Thymus (tissue), 11 donors: ENCODE data around the gene ZNF792. TPM values are rescaled to one million over a fixed set of nuclear protein-coding genes. Genes with fewer than 3 reads are reported as not detected.

Experiments
- DNase-seq, 9 donors: peaks; one replicate each; pipeline ENCODE4 v3.0.0-alpha.2; 2013; ENCODE audit warnings: low spot score in 9 of 9, low read depth in 6 of 9, missing footprints in 1 of 9
- H3K27ac ChIP-seq, 2 donors: one replicate each; pipeline ENCODE4 v1.5.1; 2013; ENCODE audit warnings: control low read depth in 1 of 2, low read depth in 1 of 2, low read length in 1 of 2, mild to moderate bottlenecking in 1 of 2, moderate library complexity in 1 of 2
- H3K27me3 ChIP-seq, 2 donors: one replicate each; pipeline ENCODE4 v1.5.1; 2013; ENCODE audit warnings: low read length in 1 of 2; ENCODE audit not compliant: control insufficient read depth in 2 of 2, insufficient read depth in 1 of 2
- H3K36me3 ChIP-seq, 2 donors: one replicate each; pipeline ENCODE4 v1.5.1; 2013; ENCODE audit warnings: low read length in 1 of 2, mild to moderate bottlenecking in 1 of 2, moderate library complexity in 1 of 2; ENCODE audit not compliant: control insufficient read depth in 2 of 2, insufficient read depth in 2 of 2
- H3K4me1 ChIP-seq, 2 donors: one replicate each; pipeline ENCODE4 v1.5.1; 2013; ENCODE audit warnings: low read length in 2 of 2; ENCODE audit not compliant: control insufficient read depth in 2 of 2, insufficient read depth in 2 of 2
- H3K4me3 ChIP-seq, 2 donors: one replicate each; pipeline ENCODE4 v1.5.1; 2013; ENCODE audit warnings: low read length in 2 of 2, control low read depth in 1 of 2, mild to moderate bottlenecking in 1 of 2
- H3K9me3 ChIP-seq, 2 donors: one replicate each; pipeline ENCODE4 v1.5.1; 2013; ENCODE audit warnings: low read length in 1 of 2, mild to moderate bottlenecking in 1 of 2; ENCODE audit not compliant: control insufficient read depth in 2 of 2, insufficient read depth in 1 of 2
- WGBS: extraction: QIAGEN DNeasy Blood & Tissue Kit; methylation state at CpG from one replicate; pipeline ENCODE4 v1.1.7; 2013; 5-methylcytosine and 5-hydroxymethylcytosine counted together
- polyA plus RNA-seq: library from polyadenylated mRNA; stranded (reverse); fragments of 200-250 nt; gene quantifications from one replicate; pipeline ENCODE4 v1.2.3, GENCODE V29; 2013
- total RNA-seq: library from RNA; stranded (reverse); fragments of 120-200 nt; gene quantifications from one replicate; pipeline ENCODE4 v1.2.4, GENCODE V29; 2013
- donor health status: healthy.

The ZNF792 gene
- total and polyA plus RNA-seq, 2 donors, result 2.6 to 5.4 TPM

DNA sequence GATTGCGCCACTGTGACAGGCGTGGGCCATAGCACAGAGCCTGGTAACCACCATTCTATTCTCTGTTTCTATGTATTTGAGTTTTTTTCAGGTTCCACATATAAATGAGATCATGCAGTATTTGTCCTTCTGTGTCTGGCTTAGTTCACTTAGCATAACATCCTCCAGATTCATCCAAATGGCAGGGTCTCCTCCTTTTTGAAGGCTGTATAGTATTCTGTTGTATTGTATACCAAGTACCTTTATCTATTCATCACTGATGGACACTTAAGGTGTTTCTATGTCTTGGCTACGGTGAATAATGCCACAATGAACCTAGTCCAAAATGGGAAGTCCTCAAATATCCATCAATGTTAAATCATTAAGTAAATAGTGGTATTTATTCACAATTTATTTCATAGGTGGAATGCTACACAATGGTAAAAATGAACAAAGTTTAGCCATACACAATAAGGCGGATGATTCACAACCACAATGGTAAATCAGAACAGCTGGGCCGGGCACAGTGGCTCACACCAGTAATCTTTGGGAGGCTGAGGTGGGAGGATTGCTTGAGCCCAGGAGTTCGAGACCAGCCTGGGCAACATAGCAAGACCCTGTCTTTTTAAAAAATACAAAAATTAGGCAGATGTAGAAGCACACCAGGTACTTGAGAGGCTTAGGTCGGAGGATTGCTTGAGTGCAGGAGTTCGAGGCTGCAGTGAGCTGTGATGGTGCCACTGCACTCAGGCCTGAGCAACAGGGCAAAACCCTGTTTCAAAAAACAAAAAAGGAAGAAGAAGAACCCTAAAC lies 27.7 kb upstream of the ZNF792 start:
- Histone ChIP-seq H3K27me3 (no peaks in the 10 kb centered on the region), H3K4me1 (peaks cover 10 to 19% of the 10 kb centered on the region in 2 donors), H3K4me3 (no peak overlapping the region), H3K9me3 (peaks cover 0 to 13% of the 10 kb centered on the region in 2 donors), H3K36me3 (no peaks in the 10 kb centered on the region), H3K27ac (no peak overlapping the region)
- 98% methylated on average over 8 of the region's 8 CpGs for WGBS
- DNase-seq, result no peak

GRCh38 chr19:34990578-34991192 lies 26.7 kb upstream of the ZNF792 start:
- no peak overlapping the region for H3K4me3 ChIP-seq
- H3K27me3 ChIP-seq, result no peaks in the 10 kb centered on the region
- 91% methylated on average over 13 of the region's 13 CpGs for WGBS
- DNase-seq, result no peak
- no peak overlapping the region for H3K27ac ChIP-seq
- peaks cover 0 to 13% of the 10 kb centered on the region in 2 donors for H3K9me3 ChIP-seq
- no peaks in the 10 kb centered on the region for H3K36me3 ChIP-seq
- H3K4me1 ChIP-seq, result peaks cover 3 to 10% of the 10 kb centered on the region in 2 donors

DNA sequence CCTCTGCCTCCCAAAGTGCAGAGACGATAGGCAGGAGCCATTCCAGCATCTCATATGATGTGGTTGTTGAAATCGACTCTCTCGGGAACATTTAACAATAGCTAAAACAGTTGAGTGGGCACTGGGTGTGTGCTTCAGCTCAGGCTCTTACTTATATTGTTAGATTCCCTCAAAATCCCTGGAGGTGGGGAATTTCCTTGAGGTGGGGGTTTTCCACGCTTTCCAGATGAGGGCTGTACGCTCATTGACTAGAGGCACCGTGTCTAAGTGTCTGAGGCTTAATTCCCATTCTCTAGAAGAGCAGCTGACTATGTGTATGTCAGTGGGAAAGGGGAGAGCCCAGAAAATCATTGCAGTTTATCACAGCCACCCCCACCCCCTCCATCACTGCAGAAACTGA lies 25.3 kb upstream of the ZNF792 start:
- Histone ChIP-seq H3K27me3 (no peaks in the 10 kb centered on the region), H3K9me3 (peaks cover 0 to 2% of the 10 kb centered on the region in 2 donors), H3K27ac (no peak overlapping the region), H3K36me3 (no peaks in the 10 kb centered on the region), H3K4me3 (no peak overlapping the region), H3K4me1 (peaks cover 4 to 10% of the 10 kb centered on the region in 2 donors)
- DNase-seq, result no peak
- WGBS, result 90% methylated on average over 6 of the region's 6 CpGs

DNA sequence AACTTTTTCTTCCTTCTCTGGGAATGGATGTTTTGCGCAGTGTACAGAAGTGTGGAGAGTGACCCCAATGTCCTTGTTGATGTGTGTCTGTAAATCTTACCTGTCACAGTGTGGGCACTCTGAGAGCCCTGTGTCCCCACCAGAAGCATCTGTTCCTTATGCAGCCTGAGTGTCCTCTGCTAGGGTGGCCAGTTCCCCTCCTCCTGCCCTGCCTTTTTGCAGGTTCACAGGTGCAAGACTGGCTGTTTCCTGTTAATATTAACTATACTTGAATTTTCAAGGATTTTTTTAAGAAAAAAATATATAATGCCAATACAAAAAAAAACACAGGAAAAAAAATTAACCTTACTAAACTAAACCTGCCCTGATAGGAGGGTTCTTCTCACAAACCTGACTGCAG lies 24.1 kb upstream of the ZNF792 start:
- Histone ChIP-seq H3K9me3 (no peaks in the 10 kb centered on the region), H3K4me1 (peaks cover 4 to 9% of the 10 kb centered on the region in 2 donors), H3K4me3 (no peak overlapping the region), H3K27me3 (no peaks in the 10 kb centered on the region), H3K27ac (no peak overlapping the region), H3K36me3 (no peaks in the 10 kb centered on the region)
- no peak for DNase-seq
- 100% methylated on average over 1 of the region's 1 CpG for WGBS

- H3K4me1 ChIP-seq, result peaks cover 4 to 7% of the 10 kb centered on the region in 2 donors
- H3K9me3 ChIP-seq, result no peaks in the 10 kb centered on the region
- no peak overlapping the region for H3K4me3 ChIP-seq
- DNase-seq, result peak in 1 of 9 donors; percentile 52
- no peaks in the 10 kb centered on the region for H3K27me3 ChIP-seq
- 18% methylated on average over 7 of the region's 7 CpGs for WGBS
- peak overlapping the region; percentile 68 to 73 for H3K27ac ChIP-seq
- H3K36me3 ChIP-seq, result no peaks in the 10 kb centered on the region
Observed at GRCh38 chr19:34985249-34986022, 21.4 kb upstream of the ZNF792 start.

- Histone ChIP-seq H3K9me3 (no peaks in the 10 kb centered on the region), H3K36me3 (no peaks in the 10 kb centered on the region), H3K27ac (no peak overlapping the region), H3K4me3 (no peak overlapping the region), H3K4me1 (peaks cover 4 to 7% of the 10 kb centered on the region in 2 donors), H3K27me3 (no peaks in the 10 kb centered on the region)
- WGBS, result 99% methylated on average over 3 of the region's 3 CpGs
- DNase-seq, result no peak
Observed at GRCh38 chr19:34984287-34984686, 20.3 kb upstream of the ZNF792 start.

GRCh38 chr19:34983786-34984185 lies 19.8 kb upstream of the ZNF792 start:
- DNase-seq, result no peak
- Histone ChIP-seq H3K36me3 (no peaks in the 10 kb centered on the region), H3K4me1 (peaks cover 4 to 7% of the 10 kb centered on the region in 2 donors), H3K27me3 (no peaks in the 10 kb centered on the region), H3K9me3 (no peaks in the 10 kb centered on the region), H3K4me3 (no peak overlapping the region), H3K27ac (no peak overlapping the region)
- WGBS, result 96% methylated on average over 4 of the region's 4 CpGs

DNA sequence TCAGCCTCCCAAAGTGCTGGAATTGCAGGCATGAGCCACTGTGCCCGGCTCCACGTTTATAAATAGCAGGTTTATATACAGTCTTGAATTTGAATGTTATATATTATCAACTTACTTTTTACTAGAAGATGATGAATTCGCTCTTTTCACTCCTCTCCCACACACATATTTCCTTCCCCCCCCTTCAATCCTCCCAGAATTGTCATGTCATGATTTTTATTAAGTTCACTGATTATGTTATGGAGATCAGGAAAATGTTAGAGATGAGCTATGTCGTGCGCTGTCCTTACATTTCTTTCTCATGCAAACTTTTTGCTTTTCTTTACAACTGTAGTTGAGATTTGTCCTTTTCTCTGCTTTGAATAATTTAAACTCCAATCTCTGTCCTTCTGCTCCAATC lies 18.2 kb upstream of the ZNF792 start:
- no peaks in the 10 kb centered on the region for H3K36me3 ChIP-seq
- no peak for DNase-seq
- peaks cover 4 to 7% of the 10 kb centered on the region in 2 donors for H3K4me1 ChIP-seq
- no peak overlapping the region for H3K27ac ChIP-seq
- 94% methylated on average over 5 of the region's 5 CpGs for WGBS
- H3K27me3 ChIP-seq, result no peaks in the 10 kb centered on the region
- no peak overlapping the region for H3K4me3 ChIP-seq
- no peaks in the 10 kb centered on the region for H3K9me3 ChIP-seq
